HUDEP-2 (cell line): ENCODE results near the gene C9.

ENCODE experiments used
- DNase-seq, 76 experiments: peaks; one replicate each; lab custom pipeline; 2025; ENCODE audit not compliant: unreplicated experiment in 76 of 76; lab: John Stamatoyannopoulos, UW

C9 gene

DNA sequence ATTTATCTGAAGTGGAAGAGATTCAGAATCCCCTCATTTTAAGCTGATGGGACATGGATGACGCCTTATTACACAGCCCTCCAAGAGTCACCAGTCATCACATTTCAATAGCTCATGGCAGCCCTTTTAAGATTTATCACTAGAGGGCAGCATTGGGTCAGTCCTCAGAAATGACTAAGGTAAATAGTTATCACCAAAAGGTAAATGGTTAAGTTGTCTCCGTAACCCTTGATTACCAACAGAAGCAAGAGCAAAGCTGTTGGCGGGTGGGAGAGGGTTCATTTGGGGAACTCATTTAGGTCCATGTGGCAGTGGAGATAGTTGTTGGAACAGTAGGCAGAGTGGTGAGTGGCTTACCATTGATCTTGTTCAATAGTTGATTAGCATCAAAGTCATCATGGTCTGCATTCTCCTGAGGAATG is 12.0 kb upstream of the C9 start:
- DNase-seq, result peak in 30 of 76 experiments; percentile 1 to 62 (median 16)

DNA sequence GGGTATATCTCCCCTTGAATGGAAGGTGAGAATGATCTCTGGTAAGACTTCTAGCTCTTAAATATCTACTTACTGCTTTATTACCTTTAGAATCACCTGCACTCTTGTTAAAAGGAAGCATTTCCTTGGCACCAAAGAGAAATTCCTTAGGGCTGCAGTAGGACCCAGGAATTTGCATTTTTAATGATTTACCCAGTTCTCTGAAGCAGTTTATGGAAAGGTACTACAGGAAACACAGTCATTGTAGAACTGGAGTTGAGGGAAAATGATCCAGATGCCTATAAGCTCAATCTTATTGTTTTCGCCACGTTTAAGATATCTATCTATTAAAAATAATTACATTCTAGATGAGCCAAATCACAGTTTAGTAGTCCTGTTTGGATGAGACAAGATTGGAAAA is 9.5 kb upstream of the C9 start:
- no peak for DNase-seq

DNA sequence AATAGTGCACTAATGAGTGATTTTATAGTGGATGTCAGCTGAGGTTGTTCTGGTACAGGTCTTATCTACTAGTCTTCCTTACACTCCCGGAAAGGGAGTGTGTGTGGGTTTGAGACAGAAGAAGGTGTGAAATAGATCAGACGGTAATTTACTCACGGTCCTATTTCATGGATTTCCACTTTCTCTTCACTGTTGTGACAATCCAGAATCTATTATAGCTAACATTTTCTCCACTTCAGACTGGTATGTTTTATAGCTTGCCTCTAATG is 7.0 kb upstream of the C9 start:
- DNase-seq, result no peak

DNA sequence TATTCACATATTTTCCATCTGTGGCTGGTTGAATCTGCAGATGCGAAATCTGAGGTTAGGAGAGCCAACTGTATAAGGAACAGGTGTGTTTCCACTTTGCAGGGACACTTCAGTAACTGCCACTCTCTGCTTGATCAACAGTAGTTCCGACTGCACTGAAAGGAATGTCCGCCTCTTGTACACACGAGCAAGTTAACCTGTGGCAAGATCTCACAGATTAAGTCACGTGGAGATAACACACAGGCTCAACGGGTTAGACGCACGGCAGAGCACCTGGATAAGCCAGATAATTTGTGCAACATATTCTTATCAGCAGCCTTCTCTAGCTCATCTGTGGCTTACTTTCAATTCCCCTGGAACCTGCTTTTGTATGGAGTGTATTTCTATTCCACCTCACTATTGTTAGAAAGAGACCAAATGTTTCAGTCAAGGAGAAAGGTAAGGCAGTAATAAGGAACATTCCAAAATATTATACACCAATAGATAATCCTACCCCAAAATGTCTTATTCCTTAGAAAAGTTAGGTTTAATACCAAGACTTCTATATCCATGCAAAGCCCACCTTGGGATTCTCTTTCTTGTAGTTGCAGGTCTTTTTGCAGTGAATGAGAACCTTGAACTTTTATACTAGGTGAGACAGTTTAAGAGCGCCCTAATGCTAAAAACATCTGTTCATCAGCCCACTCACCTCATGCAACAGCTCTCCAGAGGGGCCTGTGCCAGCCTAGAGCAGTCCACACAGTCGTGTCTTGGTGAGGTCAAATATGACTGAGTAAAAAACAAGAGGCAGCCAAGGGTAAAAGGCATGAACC is 6.5 kb upstream of the C9 start:
- DNase-seq, result no peak

DNA sequence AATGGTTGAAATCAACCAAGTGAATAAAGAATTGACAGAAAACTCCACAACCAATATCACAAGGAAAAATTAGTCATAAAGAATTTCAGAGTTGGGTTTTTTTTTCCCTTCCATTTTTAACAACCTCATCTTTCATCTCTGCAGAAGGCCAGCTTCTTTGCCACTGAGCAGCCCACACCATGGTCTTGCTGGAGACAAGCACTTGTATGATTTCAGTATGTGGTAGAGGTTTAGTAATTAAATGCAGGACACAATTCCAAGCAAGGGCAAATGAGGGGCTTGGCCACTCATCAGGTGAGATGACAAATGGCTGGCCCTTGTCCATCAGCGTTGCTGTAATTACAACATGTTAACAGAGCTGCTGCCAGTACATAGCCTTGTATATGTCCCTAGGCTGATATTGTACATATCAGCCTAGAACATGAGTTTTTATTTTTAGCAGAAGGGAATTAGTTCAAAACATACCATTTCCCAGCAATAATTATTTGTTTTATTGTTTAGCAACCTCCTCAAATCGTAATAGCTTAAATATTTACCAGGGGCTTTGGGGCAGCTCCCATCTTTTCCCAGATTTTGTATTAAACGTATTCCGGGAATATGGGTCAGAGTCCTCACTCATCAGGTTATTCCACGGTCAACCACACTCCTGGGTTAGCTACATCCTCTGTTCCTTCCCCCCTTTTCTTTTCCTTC is 5.0 kb upstream of the C9 start:
- DNase-seq, result no peak

DNA sequence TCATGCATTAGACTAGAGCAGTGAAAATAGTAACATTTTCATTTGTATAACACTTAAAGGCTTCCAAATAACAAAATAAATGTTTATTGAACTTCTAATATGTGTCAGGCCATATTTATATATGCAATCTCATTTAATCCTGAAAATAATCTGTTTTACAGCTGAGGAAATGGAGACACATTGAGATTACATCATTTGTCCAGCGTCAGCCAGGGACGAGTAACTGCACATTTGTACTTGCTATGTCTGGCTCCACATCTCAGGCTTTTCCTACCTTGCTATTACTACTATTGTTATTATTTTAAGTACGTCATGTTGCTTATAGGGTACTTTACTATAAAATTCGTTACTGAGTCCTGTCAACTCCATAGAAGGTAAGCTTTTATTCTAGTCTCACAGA is 3.8 kb upstream of the C9 start:
- no peak for DNase-seq

DNA sequence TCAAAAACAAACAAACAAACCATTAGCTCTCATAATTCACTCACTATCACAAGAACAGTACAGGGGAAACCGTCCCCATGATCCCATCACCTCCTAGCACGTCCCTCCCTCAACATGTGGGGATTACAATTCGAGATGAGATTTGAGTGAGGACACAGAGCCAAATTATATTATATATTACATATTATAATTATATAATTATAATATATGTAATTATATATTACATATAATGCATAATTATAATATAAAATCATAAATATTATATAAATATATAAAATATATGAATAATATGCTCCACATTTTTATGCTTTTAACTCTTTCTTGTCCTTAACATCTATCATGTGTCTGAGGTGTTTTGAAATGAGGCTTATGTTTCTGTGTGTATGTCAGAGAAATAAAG is 3.4 kb upstream of the C9 start:
- DNase-seq, result no peak

DNA sequence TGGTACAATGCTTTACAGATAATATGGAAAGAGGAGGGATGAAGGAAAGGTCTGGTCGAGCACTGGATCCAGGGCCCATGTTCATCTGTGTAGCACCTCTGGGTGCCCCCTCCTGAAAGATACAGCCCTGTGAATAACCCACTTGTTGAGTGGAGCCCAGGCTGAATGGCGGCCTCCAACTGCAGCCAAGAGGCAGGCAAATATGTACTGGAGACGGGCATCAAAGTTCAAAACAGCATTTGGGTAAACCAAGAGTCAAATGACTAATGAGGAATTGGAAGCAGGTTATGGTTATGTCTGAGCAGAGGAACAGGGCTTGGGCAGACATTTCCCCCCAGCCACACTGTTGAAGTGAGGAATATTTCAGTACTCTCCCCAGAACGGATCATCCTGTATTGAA is 1.1 kb downstream of the C9 start:
- DNase-seq, result no peak

DNA sequence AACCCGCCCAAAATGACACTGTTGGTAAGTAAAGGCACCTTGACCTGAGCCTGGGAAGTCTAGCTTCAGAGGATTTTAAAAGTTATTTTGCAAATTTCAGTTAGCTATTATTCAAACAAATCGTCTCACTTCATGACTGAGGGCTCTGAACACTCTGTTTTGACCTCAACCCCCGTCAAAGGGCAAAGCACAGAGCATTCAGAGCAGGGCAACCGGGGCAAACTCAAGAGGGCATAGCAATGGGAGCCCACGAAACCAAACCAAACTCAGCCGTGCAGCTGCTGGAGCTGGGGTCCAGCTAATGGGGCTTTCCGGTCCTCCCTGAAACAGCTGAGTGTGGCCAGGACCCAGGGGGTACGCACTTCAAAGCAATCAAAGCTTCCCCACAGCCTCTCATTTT is 1.6 kb downstream of the C9 start:
- no peak for DNase-seq

DNA sequence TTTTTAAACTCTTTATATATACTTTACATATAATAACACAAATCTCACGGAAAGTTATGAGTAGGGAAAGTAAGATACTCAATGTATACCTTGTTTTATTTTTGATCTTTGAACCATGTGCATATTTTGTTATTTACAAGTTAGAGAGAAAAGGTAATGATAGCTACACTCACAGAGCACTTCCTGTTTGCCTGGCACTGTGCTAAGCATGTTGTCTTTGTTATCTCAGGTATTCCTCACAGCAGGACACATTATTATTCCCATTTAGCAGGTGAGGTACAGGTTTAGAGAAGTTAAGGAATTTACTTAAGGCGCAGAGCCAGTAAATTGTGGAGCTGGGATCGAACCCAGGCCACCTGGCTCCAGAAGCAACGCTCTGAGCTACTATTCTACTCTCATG is 3.0 kb downstream of the C9 start:
- DNase-seq, result no peak

DNA sequence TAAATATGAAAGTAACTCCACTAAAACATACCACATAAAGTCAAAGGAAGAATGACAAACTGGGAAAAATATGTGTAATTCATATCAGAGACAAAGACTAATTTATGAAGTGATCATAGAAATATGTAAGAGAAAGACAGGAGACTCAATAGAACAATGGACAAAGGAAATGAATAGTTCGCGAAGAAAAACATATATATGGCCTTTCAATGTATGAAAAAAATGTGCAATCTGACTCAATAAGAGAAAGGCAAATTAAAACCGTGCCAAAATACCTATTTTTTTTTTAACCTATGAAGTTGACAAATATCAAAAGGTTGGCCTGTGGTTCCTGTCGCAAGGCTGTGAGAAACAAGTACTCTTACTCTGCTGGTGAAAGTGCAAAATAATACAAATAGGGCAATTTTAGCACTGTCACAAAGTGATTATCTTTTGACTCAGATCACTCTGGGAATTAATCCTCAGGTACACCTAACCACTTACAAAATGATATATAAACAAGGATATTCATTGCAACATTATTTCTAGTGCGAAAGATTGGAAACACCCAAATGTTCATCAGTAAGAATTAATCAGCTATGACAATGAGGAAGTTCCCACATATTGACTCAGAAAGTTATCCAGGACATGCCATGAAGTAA is 3.7 kb downstream of the C9 start:
- no peak for DNase-seq

DNA sequence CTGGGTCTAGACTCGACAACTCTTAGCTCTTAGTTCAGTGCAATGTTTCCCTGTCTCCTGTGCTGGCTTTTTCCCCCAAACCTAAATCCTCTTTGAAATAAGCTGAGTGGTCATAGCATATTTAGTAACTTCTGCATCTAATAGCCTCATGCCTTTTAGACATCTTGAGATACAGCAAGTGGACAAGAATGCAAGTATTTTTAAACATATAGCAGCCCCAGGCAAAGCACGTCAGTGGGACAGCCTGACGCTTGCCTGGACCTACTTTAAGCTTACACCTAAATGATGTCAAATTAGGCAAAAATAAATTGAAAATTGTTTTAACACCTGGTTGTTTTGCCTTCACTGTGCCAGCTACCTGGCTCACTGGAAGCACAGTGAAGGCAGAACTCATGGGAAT is 8.0 kb downstream of the C9 start:
- no peak for DNase-seq

DNA sequence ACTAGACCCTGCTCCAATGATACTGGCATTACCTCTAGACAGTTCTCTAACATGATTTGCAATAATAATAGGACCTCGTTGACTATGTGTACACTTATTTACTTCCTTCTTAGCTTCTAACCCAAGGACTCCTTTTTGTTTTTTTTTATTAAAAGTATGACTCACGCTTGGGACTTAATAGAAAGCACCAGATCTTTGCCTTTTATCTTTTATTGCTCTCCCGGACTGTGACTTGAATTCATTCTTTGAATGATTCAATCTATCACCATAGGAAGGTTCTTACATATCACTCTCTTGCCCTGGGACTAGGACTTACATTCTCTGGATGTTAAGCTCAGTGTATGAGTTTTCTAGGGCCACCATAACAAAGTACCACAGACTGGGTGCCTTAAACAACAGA is 9.0 kb downstream of the C9 start:
- DNase-seq, result no peak

DNA sequence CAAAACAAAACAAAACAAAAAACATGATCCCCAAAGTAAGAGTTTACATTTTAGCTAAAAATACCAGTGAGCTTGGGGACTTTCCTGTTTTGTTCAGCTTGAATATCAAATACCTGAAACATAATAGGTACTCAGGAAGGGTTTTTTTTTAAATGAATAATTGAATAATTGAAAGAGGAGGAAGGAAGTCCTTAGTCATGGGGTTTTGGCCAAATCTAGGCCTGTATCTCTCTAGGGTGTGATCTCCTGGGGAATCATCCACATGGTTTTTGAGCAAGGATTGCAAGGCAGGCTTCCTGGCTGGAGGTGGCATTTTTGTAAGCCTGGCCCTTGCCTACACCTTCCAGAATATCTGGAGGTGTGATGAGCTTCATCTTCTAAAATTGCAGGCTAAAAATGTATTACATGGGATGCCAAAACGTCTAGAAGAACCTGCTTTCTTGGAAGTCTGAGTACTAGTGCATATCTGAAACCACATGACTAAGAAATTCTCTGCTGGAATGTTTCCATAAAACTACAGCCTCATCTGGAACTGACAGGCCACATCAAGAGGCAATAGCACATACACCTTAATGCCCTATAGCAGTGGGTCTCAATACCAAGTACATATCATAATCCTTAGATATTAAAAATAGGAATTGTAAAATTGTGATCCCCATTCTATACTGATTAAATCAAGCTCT is 10.4 kb downstream of the C9 start:
- DNase-seq, result no peak

DNA sequence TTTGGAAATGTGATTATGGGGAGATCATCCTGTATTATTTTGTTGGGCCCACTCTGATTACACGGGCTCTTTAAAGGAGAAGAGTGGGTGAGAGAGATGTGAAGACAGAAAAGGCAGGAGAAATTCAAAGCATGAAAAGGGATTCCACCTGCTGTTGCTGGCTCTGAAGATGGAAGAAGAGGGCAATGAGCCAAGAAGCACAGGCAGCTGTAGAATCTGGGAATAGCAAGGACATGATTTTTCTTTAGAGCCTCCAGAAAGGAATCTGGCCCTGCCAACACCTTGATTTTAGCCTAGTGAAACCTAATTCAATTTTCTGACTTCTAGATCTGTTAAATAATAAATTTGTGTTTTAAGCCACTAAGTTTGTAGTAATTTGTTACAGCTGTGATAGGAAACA is 11.3 kb downstream of the C9 start:
- no peak for DNase-seq

DNA sequence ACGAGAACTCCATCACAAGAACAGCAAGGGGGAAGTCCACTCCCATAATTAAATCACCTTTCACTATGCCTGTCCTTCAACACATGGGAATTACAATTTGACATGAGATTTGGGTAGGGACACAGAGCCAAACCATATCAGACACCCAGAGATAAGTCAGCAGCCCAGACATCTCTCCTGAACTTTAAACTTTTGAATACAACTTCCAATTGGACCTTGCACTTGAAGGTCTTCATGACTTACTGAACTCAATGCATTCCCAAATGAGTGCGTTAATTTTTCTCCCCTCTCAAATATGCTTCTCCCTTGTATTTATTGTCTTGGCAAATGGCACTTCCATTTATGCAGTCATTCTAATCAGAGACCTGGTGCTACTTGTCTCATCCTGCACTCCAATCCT is 12.1 kb downstream of the C9 start:
- no peak for DNase-seq

DNA sequence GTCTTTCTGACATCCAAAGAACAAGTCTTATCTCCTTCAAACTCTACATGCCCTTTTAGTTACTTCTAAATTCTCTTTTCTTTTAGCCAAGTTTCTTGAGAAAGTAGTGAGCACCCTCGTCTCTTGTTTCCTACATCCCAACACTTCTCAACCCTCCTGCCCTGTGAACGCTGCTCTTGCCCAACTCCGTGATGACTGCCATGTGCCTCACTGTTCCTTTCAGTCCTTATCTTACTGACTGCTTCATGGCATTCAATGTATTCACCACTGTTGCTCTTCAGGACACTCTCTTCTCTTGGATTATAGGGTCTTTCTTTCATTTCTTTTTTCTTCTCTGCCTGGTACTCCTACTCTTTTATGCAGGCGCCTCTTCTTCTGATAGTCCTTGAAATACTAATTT is 14.8 kb downstream of the C9 start:
- DNase-seq, result no peak

DNA sequence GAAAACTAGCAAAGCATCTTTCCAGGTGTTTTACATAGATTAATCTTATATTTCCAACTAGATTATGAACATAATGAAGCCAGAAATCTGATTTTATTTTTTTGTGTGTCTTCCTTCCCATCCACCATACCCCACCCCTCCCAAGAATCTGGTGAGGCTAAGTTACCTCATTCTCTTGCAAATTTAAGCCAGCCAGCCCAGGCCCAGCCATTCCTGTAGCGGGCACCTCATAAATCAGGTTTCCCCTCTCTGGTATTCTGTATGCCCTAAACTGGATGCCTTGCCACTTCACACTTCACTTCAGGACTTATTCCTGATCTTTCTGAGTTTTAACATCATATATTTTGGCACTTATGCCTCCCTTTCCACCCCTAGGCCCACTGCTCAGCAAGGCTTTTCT is 21.8 kb downstream of the C9 start:
- no peak for DNase-seq

DNA sequence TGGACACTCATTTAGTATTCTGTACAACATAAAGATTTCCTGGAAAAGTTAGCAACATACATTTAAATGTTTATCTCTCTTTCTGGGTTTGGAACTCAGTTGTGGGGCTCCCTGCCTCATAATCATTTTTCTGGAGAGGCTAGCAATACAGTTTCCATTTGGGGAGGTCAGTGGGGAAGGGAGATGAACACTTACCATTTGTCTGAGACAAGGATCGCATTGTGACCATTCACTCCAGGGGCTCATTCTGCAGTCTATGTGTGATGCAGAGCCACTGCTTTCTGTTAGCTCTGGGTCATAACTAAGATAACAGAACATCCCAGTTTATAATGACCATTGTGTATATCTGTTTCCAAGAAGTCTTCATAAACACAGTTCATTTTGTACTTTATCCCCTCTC is 22.4 kb downstream of the C9 start:
- DNase-seq, result no peak

DNA sequence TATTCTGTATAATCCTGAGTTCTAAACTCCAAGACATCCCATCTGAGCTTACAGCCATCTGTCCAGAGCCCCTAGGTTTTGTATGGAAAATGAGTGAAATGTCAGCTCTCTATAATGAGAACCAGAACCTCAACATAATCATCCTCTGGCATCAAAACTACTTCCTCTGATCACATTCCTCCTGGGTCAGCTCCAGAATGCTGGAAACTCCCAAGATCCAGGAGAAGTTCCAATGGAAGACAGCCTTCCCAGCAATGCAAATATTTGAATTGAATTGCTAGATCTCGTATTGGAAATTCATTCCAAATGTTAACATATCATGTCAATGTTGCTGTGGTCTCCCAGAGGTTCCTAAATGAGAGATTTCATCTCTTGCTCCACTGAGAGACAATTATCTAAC is 23.8 kb downstream of the C9 start:
- DNase-seq, result no peak

DNA sequence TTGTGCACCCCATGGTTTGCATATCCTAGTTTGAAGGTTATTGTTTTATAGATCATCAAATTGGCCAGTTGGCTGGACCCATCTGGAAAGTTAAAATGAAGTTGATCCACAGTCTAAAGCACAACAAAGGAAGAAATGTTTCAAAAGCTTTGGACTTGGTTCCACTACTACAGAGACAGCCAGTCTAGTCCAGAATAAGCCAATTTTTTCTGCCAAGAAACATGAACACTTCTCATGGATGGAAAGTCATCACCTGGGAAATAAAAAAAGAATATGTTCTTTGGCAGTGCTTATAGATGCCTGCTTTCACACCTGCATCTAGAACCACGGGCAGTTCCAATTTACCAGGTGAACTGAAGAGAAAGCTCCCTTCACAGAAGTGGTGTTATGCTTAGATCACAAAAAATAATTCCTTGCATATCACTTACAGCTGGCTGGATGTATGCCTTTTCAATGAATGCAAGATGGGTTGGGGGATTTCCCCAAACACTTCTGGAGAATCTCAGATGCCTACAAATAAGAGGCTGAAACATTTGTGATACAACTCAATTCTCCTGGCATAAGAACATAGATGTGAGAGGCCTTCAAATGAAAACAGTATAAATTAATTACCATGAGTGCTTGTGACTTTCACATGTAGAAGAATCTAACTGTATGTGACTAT is 26.9 kb downstream of the C9 start:
- no peak for DNase-seq
